KMS-11 (cell line): Measurements from ENCODE around the gene SMIM20.

Experiments
- H2AFZ ChIP-seq: fragments of 200-600 bp; sonication (generic); 2 replicates; pipeline ENCODE4 v1.6.1; 2016; ENCODE audit warnings: antibody characterized with exemption, mixed run types, low read depth
- H3K27ac ChIP-seq: fragments of 200-600 bp; sonication (generic); 2 replicates; pipeline ENCODE4 v1.6.1; 2016; ENCODE audit warnings: mild to moderate bottlenecking, mixed run types
- H3K27me3 ChIP-seq: fragments of 200-600 bp; sonication (generic); 2 replicates; pipeline ENCODE4 v1.6.1; 2017; ENCODE audit warnings: mild to moderate bottlenecking, low read depth, mixed run types, moderate library complexity; ENCODE audit not compliant: insufficient read depth
- H3K36me3 ChIP-seq: fragments of 200-600 bp; sonication (generic); 2 replicates; pipeline ENCODE4 v1.6.1; 2017; ENCODE audit warnings: mild to moderate bottlenecking, mixed run types; ENCODE audit not compliant: insufficient read depth
- H3K4me1 ChIP-seq: fragments of 200-600 bp; sonication (generic); 2 replicates; pipeline ENCODE4 v1.6.1; 2016; ENCODE audit warnings: mild to moderate bottlenecking, low read depth, mixed run types; ENCODE audit not compliant: poor library complexity, severe bottlenecking
- H3K4me2 ChIP-seq: fragments of 200-600 bp; sonication (generic); 2 replicates; pipeline ENCODE4 v1.7.0; 2016; ENCODE audit warnings: mild to moderate bottlenecking, mixed run types
- H3K4me3 ChIP-seq: fragments of 200-600 bp; sonication (generic); IDR thresholded peaks from 2 replicates; pipeline ENCODE4 v1.6.1; 2017; ENCODE audit warnings: low read depth, low read length, mixed read lengths; ENCODE audit not compliant: insufficient read depth
- H3K79me2 ChIP-seq: fragments of 200-600 bp; sonication (generic); 2 replicates; pipeline ENCODE4 v1.6.1; 2016; ENCODE audit warnings: low read depth, mixed run types; ENCODE audit not compliant: insufficient read depth
- H3K9ac ChIP-seq: fragments of 200-600 bp; sonication (generic); 2 replicates; pipeline ENCODE4 v1.6.1; 2016; ENCODE audit warnings: mild to moderate bottlenecking, mixed run types
- H4K20me1 ChIP-seq: fragments of 200-600 bp; sonication (generic); 2 replicates; pipeline ENCODE4 v1.6.1; 2016; ENCODE audit warnings: mild to moderate bottlenecking, mixed run types; ENCODE audit not compliant: insufficient read depth
- TF ChIP-seq, protein P1 (sequence below): fragments of 200-600 bp; sonication (generic); conservative IDR thresholded peaks from 2 replicates; pipeline ENCODE4 v1.6.1; 2017; ENCODE audit warnings: low read depth, mild to moderate bottlenecking, antibody characterized with exemption, low read length, moderate library complexity, mixed read lengths

SMIM20 gene

DNA sequence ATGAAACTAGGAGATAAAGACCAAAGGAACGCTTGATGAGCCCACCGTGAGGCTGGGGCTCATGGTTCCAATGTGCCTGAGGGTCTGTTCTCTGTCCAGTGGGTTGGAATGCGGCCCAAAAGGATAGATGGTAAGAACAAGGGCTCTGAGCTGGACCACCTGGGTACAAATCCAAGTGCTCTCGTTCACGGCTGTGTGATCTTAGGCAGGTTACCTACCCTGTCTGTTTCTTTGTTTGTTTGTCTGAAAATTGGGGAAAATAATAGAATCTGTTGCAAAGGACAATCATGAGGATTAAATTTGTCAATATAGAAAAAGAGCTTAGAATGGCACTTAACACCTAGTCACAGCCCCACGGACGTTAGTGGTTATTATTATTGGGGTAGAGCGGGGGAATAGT lies 36.0 kb downstream of the SMIM20 start:
- no peaks in the 10 kb centered on the region for H3K36me3 ChIP-seq
- H3K9ac ChIP-seq: no peak overlapping the region
- H3K4me3 ChIP-seq: no peak overlapping the region
- no peak overlapping the region for H3K27ac ChIP-seq
- TF ChIP-seq, protein P1, sequence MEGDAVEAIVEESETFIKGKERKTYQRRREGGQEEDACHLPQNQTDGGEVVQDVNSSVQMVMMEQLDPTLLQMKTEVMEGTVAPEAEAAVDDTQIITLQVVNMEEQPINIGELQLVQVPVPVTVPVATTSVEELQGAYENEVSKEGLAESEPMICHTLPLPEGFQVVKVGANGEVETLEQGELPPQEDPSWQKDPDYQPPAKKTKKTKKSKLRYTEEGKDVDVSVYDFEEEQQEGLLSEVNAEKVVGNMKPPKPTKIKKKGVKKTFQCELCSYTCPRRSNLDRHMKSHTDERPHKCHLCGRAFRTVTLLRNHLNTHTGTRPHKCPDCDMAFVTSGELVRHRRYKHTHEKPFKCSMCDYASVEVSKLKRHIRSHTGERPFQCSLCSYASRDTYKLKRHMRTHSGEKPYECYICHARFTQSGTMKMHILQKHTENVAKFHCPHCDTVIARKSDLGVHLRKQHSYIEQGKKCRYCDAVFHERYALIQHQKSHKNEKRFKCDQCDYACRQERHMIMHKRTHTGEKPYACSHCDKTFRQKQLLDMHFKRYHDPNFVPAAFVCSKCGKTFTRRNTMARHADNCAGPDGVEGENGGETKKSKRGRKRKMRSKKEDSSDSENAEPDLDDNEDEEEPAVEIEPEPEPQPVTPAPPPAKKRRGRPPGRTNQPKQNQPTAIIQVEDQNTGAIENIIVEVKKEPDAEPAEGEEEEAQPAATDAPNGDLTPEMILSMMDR: no peak
- no peak overlapping the region for H3K4me2 ChIP-seq
- H4K20me1 ChIP-seq: no peaks in the 10 kb centered on the region
- no peaks in the 10 kb centered on the region for H3K4me1 ChIP-seq
- no peaks in the 10 kb centered on the region for H3K79me2 ChIP-seq
- H3K27me3 ChIP-seq: no peaks in the 10 kb centered on the region
- no peak overlapping the region for H2AFZ ChIP-seq

DNA sequence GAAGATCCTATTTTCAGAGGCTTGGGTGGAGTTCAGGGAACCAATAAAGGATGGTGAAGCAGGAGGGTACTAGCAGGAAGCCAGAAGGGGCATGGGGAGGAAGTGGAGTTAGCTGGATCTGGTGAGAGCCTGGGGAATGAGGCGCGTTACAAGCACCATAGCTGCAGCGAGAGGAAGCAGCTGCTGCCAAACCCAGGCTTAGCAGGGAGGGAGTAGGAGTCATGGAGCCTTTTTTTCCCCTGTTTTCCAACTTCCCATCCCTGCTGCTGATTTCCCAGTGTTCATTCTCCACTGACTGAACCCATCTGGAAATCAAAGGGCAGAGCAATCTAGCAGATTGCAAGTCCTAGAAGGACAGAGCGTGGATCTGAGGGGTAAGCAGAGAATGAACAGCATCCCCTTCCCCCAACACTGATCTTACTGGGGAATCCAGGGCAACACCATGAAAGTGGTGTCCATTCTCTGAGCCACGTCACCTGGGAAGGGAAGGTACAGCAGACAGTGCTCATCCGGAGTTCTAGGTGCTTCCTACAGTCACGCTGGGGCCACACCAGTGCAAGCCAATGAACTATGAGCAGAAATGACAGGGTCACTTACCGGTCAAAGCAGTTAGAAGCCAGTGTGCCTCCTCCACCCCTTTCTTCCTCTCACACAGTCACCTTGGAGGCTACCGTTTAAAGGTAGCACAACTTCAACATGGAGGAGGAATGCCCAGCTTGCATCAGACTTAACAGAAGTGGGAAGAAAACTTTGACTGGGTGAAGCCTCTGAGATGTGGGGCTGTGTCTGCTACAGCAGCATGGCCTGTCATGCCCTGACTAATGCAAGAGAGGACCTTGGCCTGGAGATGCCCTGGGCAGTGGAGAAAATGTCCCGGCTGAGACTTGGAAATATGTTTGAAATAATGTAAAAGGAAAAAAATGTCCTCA lies 36.7 kb downstream of the SMIM20 start:
- Histone ChIP-seq H3K4me1 (no peaks in the 10 kb centered on the region), H3K27ac (no peak overlapping the region), H3K4me3 (no peak overlapping the region), H3K9ac (no peak overlapping the region), H3K79me2 (no peaks in the 10 kb centered on the region), H3K27me3 (no peaks in the 10 kb centered on the region), H2AFZ (no peak overlapping the region), H4K20me1 (no peaks in the 10 kb centered on the region), H3K4me2 (no peak overlapping the region), H3K36me3 (no peaks in the 10 kb centered on the region)
- TF ChIP-seq, protein P1: no peak

DNA sequence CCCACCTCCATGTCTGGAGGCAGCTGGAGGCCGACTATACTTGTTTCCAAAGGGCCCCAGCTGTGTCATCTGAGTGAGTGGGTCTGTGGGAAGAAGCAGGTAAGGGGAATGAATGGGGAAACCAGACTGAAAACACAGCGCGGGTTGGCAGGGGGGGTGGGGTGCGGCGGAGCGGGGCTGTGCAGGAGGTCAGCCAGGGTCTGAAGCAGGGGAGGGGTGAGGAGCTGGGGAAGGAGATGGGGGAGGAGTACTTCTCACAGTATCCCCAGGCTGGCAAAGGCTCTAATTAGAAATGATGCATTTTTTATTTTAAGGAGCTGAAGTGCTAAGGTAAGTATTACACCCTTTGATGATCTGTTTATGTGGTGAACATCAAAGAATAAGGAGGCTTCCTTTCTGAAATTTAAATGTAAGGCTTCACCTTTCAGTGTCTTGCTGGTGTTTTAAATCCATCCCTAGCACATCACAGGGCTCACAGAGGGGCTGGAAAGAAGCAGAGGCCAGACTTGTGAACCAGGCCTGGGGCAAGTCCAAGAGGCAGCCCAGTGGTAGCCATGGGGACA lies 37.5 kb downstream of the SMIM20 start:
- H3K4me1 ChIP-seq: no peaks in the 10 kb centered on the region
- H3K27me3 ChIP-seq: no peaks in the 10 kb centered on the region
- no peaks in the 10 kb centered on the region for H3K79me2 ChIP-seq
- no peaks in the 10 kb centered on the region for H4K20me1 ChIP-seq
- TF ChIP-seq, protein P1: no peak
- no peaks in the 10 kb centered on the region for H3K36me3 ChIP-seq
- H3K27ac ChIP-seq: no peak overlapping the region
- no peak overlapping the region for H3K4me3 ChIP-seq
- H2AFZ ChIP-seq: no peak overlapping the region
- H3K9ac ChIP-seq: no peak overlapping the region
- no peak overlapping the region for H3K4me2 ChIP-seq

DNA sequence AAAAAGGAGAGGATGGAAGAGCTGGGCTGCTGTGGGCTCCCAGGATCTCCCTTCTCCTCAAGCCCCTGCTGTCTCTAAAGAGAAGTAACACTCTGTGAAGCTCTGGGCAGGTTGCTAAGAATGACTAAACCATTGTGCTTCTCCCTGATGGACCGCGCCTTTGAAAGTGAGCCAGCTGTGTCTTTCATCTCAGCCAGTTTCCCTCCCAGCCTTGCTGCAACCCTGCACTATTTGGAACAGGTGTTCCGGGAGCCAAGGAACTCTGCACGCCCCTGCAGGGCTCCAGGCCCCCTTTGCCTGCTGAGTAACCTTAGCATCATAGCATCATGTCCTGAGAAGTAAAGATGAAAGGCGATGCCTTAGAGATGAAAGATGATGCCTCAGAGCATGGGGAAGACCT lies 39.7 kb downstream of the SMIM20 start:
- TF ChIP-seq, protein P1: no peak
- Histone ChIP-seq H3K4me1 (no peaks in the 10 kb centered on the region), H3K9ac (no peak overlapping the region), H3K27ac (no peak overlapping the region), H2AFZ (no peak overlapping the region), H4K20me1 (no peaks in the 10 kb centered on the region), H3K4me2 (no peak overlapping the region), H3K79me2 (no peaks in the 10 kb centered on the region), H3K27me3 (no peaks in the 10 kb centered on the region), H3K36me3 (no peaks in the 10 kb centered on the region), H3K4me3 (no peak overlapping the region)
